ENCODE results near the gene H3-3A.

- TF ChIP-seq CTCF (IDR thresholded peaks at IDR 0.05; ENCODE audit: low read depth, low read length) (no peak), EZH2phosphoT487 (IDR thresholded peaks at IDR 0.05; ENCODE audit: low read depth) (no peak)
Measured at GRCh38 chr1:226111098-226111882, 48.8 kb downstream of the H3-3A start.

Data from OCI-LY3 (cell line).